HG03045 (cell line): ENCODE data around the gene SOWAHB.

ENCODE experiments used
- ATAC-seq: cut with Tn5 transposase; IDR thresholded peaks from one replicate; pipeline ENCODE4 v1.9.1; 2021; ENCODE audit warnings: mild to moderate bottlenecking, moderate library complexity; ENCODE audit not compliant: unreplicated experiment

The SOWAHB gene

DNA sequence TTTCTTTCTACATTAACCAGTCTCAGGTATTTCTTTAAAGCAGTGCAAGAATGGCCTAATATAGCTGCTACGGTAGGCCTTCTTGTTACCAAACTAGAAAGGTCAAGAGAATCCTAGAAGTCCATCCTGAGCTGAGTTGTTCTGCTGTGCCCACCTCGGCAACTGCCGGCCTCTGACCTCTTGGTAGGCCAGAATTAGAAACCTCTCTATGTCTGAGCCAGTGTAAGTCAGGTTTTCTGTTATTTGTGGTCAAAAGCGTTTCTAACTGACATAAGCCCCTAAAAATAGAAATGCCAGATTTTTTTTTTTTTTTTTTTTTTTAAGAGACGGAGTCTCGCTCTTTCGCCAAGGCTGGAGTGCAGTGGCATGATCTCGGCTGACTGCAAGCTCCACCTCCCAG is 43.1 kb downstream of the SOWAHB start:
- ATAC-seq, result no peak

- ATAC-seq, result no peak
Observed at GRCh38 chr4:76851375-76851774, 46.6 kb downstream of the SOWAHB start.

DNA sequence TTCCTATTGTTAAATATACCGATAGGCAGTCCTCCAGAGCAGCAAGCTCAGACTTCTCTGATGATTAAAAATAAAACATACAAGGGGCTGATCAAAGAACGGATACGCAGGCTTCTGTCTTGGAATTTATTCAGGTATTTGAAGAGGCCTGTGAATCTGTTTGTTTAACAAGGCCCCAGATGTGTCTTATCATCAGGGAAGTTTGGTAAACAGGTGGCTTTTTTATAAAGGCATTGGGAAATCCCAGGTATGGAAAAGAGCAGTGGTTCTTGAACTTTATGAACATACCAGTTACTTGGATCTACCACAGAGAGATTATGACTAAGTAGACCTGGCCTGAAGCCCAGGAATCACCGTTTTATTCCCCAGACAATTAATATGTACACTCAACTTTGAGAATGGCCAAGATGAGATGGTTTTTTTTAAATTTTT is 47.9 kb downstream of the SOWAHB start:
- no peak for ATAC-seq
